Measurements from ENCODE around the gene CCL28.
"Not testable (repeated sequence)": the region's sequence is repeated elsewhere in the genome, so short reads cannot be mapped to it uniquely, and the experiment has no call there.

Gene CCL28

DNA sequence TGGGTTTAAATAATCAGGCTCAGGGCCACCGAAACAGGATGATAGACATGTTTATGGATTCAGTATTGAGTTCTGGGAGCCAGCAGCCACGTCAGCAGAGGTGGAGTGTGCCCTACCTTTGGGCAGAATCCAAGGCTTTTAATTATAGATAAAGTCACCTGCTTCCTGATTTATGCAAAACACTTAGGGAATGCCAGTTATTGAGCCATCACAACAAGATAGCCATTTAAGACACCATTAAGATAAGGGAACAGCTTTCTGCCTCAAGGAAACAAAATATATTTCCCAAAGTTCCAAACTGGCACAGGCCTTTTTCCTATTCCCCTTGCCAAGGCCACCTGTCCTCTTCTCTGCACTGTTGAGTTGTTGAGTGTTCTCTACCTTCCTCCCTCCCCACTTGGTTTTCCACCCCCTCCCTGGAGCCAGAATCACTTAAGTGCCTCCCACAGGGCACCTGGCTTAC, 2.4 kb downstream of the CCL28 start:
- no peak for DNase-seq (ENCODE audit: low read depth)

DNA sequence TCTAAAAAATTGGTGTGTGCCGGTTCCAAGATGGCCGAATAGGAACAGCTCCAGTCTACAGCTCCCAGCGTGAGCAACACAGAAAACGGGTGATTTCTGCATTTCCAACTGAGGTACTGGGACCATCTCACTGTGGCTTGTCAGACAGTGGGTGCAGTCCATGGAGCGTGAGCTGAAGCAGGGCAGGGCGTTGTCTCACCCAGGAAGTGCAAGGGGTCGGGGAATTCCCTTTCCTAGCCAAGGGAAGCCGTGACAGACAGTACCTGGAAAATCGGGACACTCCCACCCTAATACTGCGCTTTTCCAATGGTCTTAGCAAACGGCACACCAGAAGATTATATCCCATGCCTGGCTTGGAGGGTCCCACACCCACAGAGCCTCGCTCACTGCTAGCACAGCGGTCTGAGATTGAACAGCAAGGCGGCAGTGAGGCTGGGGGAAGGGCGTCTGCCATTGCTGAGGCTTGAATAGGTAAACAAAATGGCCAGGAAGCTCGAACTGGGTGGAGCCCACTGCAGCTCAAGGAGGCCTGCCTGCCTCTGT, 9.6 kb downstream of the CCL28 start:
- not testable (repeated sequence) for DNase-seq (ENCODE audit: low read depth)

DNA sequence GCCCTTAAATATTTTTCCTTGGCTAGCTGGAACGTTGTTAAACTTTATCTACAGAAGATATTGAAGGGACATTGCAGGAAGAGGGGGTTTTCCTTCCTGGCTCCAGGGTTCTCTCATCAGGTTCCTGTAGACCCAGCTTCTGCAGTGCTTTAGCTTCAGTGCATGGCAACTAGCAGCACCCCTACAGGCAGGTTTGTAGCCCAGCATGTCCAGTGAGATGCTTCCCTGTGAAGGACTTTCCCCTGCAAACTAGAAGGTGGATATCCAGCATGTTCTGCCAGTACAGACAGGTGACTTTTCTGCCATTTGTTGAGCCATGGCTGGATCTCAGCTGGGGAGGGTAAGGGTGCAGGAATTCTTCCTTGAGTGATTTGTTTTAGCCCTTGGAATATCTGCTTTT, 10.4 kb downstream of the CCL28 start:
- no peak for DNase-seq (ENCODE audit: low read depth)

DNA sequence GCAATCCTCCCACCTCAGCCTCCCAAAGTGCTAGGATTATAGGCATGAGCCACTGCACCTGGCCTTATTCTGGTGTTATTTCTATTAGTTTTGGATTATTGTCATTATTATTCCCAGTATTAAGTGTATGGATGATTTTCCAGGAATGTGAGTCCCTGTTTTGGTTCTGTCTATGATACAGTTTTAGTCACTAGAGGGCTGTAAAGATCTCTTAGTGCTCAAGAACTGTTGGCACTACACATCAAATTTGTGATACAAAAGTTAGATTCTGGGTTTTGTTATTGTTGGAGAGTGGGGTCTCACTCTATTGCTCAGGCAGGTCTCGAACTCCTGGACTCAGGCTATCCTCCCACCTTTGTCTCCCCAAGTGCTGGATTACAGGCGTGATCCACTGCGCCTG, 12.1 kb downstream of the CCL28 start:
- DNase-seq (ENCODE audit: low read depth): no peak

DNA sequence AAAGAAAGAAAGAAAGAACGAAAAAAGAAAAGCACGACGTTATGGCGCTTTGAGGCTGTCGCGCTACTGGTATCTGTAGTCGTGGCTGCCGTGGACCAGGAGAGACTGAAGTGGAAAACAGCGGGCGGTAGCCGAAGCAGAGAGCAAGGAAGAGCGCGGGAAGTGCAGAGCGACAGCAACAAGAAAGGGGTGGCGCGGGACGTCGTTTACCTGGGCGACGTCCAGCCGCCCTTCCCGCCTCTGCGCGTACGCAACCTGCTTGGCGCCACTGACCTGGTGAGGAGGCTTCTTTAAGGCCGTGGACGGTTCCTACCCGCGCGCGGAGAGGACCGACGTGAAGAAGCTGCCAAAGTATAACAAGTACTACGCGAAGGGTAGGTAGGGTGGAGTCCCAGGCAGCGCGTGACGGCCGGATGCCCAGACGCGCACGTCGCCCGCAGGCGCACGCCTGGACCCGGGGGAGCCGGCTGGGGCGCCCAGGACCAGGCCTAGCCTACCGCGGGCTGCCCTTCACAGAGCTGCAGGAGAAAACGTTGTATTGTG, 15.4 kb downstream of the CCL28 start:
- DNase-seq (ENCODE audit: low read depth): peak; percentile 30

DNA sequence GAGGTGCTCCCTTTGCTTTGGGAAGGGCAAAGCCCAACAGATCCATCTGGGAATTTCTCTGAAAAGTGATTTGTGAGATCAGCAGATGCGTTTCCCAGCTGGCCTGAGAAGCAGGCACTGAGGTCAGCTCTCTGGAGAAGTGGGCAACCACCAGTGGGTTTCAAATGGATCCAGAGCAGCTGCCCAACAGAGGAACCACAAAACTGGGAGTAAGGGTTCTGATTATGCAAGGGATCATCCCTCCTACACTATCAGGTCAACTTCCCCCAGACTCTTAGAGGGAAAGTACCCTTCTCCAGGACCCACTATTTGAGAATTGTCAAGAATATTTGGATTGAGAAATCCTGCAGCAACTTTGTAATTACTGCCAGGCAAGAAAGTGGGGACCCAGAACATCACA, 21.7 kb downstream of the CCL28 start:
- DNase-seq (ENCODE audit: low read depth): no peak

DNA sequence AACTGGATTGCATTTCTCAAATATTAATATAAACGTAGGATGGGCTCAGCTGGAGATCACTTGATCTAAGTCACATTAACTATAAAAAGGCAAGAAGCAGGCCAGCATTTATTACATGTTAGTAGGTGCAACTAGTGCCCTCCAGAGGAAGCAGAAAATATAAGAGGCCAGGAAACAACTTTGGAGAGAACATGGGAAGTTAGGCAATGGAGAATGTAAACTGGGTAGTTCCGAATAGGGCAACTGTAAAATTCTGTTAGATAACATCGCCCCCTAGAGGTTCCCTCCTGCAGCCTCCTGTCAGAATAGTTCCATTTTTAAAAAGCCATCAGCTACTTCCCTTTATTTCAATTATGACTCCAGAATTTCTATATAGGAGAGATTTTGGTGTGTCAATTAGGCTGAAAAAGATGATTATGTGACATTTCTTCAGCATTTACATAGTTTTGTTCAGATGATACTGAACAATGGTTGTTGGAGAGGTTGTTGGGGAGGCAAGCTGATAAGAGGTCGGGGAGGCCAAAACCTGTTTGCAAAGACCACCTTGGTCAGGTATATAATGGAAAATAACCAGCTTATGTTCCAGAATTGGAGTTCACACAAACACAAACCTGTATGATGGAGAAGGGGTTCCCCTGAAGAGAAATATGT, 22.4 kb downstream of the CCL28 start:
- peak; percentile 6 for DNase-seq (ENCODE audit: low read depth)

DNA sequence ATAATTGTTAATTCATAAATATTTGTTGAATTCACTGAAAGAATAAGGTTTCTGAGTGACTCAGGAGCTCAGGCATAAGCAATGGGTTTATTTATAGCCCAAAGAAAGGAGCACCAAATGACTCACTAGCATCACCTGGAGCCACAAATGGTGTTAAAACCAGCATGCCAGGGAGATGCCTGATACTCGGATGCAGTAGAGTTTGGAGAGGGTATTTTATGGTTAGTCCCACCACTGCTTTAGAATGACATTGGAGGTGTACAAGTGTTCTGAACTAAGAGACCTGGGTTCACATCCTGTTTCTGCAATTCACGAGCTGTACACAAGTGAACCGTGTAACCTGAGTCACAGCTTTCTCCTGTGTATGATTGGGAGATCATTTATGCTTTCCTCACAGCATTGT, 25.2 kb downstream of the CCL28 start:
- DNase-seq (ENCODE audit: low read depth): no peak

DNA sequence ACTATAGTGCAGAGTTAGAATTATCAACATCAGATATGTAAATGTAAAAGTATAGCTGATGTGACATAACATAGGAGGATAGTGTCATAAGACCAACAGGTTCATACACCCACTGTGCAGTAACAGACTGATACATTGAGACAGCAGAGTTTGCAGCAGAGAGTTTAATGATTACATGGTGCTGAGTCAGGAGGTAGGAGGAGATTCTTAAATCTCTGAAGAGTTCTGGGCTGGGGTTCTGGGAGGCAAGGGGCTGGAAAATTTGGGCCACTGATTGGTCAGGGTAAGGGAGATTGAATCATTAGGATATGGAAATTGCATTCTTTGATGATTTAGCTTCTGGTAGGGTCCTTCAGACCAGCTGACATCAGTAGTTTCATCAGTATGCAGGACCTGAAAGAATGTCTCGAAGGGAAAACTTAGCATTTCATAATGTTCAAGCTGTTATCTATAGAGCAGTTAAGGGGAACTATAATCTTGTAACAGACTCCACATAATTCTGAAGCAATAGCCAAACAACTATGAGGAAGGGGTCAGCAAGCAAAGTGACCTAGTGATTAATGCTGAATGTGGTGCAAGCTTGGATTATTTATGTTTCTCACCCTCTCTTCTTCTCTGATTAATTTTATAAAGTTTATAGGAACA, 35.6 kb downstream of the CCL28 start:
- no peak for DNase-seq (ENCODE audit: low read depth)

DNA sequence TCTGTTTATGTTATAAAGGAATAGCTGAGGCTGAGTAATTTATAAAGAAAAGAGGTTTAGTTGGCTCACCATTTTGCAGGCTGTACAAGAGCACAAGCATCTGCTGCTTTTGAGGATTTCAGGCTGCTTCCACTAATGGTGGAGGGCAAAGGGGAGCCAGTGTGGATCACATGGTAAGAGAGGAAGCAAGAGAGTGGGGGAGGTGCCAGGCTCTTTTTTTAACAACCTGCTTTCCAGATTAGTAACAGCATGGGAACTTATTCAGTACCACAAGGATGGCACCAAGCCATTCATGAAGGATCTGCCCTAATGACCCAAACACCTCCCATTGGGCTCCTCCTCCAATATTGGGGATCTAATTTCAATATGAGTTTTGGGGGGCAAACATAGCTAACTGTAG, 40.4 kb downstream of the CCL28 start:
- no peak for DNase-seq (ENCODE audit: low read depth)

DNA sequence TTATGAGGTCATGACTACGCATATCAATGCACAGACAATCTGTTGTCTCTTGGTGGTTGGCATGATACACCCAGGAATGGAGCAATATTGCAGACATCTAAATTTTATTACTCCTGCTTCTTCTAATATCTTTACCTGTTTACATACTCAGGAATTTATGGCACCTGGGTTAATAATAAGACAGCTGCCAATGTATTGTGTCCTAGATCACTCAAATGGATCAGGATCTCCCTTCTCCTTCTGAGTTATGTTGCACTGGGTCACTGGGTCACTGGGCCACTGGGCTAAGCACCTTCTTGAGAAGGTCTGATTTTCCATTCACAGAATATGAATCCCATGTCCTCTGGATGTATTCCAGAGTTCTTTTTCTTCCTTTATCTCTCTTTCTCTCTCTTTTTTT, 41.8 kb downstream of the CCL28 start:
- DNase-seq (ENCODE audit: low read depth): no peak

DNA sequence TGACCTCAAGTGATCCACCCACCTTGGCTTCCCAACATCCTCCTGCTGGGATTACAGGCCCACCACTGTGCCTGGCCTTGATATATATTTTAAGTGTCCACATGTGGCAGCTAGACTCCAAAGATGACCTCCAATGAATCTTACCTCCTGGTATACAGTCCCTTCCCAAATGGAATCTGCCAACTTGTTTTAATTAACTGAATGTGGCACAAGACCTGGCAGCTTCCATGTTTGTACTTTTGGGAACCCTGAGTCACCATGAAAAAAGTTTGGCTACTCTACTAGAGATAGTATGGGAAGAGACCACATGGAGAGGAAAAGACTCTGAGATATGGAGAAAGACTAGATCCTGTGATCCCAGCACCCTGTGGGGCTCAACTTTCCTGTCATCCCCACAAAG, 42.5 kb downstream of the CCL28 start:
- DNase-seq (ENCODE audit: low read depth): no peak

DNA sequence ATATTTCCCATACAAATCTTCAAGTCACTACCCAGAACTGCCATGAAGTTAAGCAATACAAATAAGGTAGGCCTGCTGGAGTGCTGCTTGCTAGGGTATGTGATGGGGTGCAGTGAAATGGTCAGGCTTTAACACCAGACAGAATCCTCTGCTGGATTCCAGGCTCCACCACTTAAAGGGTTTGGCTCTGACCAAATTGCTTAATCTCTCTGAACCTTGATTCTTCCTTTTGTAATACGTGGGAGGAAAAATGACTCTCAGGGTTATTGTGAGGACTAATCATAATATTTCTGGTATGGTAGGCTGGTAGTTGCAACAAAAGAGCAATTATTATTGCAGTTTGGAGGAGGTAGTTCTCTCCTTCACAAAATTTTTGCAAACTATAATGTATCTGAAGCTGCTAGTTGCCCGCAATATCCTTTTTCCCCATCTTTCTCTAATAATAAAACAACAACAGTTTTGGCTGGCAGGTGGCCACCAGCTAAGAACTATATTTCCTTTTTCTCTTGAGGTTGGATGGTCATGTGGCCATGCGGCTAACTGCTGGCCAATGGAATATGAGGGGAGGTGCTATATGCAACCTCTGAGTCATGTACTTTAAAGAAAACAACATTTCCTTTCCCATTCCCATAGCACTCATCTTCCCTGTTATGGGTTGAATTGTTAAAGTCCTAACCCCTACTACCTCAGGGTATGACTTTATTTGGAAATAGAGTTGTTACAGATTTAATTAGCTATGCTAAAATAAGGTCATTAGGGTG, 44.1 kb downstream of the CCL28 start:
- DNase-seq (ENCODE audit: low read depth): no peak

DNA sequence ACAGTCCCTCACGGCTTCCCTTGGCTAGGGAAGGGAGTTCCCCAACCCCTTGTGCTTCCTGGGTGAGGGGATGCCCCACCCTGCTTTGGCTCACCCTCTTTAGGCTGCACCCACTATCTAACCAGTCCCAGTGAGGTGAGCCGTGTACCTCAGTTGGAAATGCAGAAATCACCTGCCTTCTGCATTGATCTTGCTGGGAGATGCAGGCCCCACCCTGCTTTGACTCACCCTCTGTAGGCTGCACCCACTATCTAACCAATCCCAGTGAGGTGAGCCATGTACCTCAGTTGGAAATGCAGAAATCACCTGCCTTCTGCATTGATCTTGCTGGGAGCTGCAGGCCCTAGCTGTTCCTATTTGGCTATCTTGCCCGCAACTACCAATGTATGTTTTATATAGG, 44.7 kb downstream of the CCL28 start:
- no peak for DNase-seq (ENCODE audit: low read depth)

DNA sequence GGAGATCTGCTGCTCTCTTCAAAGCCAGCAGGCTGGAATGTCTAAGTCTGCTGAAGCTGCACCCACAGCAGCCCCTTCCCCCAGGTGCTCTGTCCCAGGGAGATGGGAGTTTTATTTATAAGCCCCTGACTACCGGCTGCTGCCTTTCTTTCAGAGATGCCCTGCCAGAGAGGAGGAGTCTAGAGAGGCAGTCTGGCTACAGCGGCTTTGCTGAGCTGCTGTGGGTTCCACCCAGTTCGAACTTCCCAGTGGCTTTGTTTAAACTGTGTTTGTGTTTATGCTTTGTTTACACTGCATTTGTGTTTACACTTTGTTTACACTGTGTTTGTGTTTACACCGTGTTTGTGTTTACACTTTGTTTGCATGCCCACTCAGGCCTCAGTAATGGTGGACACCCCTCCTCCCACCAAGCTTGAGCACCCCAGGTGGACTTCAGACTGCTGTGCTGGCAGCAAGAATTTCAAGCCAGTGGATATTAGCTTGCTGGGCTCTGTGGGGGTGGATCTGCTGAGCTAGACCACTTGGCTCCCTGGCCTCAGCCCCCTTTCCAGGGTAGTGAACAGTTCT, 45.4 kb downstream of the CCL28 start:
- not testable (repeated sequence) for DNase-seq (ENCODE audit: low read depth)

DNA sequence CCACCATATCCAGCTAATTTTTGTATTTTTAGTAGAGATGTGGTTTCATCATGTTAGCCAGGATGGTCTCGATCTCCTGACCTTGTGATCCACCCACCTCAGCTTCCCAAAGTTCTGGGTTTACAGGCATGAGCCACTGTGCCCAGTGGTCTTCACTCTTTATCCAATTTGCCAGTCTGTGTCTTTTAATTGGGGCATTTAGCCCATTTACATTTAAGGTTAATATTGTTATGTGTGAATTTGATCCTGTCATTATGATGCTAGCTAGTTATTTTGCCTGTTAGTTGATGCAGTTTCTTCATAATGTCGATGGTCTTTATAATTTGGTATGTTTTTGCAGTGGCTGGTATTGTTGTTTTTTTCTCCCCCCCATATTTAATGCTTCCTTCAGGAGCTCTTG, 47.0 kb downstream of the CCL28 start:
- not testable (repeated sequence) for DNase-seq (ENCODE audit: low read depth)

DNA sequence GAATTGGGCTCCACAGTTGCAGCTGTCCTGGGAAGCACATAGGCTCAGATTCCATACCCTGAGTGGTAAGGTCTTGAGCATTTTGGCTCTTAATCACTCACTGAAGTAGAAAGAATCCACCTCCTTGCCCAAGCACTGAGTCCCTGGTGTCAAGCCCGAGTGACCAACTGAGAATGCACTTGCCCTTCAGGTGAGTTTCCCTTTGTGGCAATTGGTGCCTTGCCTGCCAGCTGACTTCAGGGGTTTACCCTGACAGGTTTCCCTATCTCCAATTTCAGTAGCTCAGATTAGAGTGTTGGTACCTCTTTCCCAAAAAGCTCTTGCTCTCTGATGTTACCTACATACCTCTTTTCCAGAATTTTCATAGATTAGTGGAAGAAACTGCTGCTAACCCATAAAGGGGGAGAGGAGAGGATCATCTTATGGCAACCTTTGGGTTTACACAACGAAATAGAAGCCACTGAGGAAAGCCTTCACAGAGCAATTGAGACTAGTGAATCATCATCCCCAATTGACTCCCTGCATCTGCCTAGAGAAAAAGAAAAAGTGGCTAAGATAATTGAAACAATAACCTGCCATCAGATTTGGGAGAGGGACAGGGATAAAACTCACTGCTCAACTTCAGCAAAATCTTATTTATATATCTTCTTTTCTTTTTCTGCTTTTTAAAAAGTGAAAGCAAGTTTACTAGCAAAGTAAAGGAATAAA, 48.6 kb downstream of the CCL28 start:
- no peak for DNase-seq (ENCODE audit: low read depth)

DNA sequence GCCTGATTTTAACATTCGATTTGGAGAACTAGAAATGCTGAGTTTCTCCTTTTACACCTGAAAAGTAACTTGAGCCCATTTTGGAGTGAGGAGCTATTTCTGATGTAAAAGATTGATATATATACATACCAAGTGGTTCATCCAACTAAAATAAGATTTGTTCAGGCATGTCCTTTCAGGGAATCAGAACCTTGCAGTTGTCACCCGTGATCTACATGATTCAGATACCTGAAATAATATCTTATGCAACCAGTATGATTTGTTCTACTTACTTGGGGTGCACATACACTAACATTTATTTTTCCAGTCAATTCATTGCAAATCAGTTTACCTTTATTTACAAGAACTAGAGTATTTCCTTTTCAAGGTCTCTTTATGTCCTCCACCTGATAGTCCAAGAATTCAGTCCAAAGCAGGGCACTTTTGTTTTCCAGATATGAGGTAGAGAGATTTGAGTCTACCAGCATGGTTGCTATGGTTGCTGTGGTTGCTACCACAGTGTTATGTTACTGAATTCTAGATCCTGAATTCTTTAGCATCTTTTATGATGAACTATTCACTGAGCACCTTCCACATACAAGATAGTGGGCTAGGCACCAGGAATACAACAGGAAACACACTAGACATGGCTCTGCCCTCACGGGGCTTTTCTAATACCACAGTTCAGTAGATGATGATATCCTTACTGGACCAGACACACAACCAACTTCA, 49.3 kb downstream of the CCL28 start:
- no peak for DNase-seq (ENCODE audit: low read depth)

DNA sequence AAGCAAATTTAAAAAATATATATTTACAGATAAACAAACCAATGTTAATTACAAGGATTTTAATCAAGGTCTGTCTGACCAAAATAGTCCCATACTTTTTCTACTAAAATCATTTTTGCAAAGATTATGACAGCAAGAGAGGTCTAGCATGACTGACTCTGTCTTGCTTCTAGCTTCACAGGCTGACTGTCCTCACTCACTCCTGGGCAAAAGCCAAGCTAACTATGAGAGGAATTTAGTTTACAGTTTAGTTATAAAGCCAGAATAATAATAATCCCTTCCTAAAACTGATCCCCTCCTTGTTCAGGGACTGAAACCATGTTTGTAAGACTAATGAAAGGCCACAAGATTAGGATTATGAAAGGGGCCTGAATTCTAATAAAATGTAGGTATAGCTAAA, 53.5 kb downstream of the CCL28 start:
- DNase-seq (ENCODE audit: low read depth): no peak

DNA sequence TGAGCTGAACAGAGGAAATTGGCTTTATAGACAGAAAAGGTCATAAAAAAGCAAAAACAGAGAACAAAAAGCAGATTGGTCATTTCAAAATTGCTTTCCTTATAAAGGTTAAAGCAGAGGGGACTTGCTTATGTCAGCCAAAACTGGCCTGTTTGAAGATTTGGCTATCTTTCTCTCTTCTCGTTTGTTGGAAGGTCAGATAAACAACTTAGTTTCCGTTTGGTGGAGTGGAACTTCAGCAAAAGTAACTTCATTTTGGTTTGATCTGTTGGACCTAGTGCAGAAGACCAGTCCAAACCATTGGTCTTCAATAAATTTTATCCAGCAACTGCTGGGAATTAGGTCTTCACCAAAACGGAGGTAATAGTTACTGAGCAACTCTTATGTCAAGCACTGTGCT, 53.9 kb downstream of the CCL28 start:
- DNase-seq (ENCODE audit: low read depth): no peak

DNA sequence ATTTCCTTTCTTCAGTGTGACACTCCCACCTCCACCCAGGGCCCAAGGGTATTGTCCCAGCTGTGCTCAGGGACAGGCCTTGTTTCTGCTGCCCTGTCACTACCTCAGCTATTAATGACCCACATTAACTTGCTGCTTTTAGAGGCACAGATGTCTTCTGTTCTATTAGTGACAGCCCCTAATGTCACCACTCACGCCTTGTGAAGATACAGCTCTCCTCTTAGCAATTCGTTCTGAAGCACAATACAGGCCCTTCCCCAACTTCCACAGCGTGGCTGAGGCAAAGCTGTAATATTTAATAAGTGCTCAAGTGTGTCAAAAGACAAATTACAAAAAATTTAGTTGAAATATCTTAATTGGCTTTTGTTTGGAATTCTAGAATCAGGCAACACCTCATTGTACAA, 54.3 kb downstream of the CCL28 start:
- DNase-seq (ENCODE audit: low read depth): no peak

Data from stimulated activated CD8-positive, alpha-beta memory T cell treated with anti-CD3 and anti-CD28 coated beads, Interleukin-7, amount 100 ng/mL, for 24 hours (primary cell).